SH-SY5Y (cell line): Measurements from ENCODE around the gene MPDU1.

ENCODE experiments used
- GATA2 ChIP-seq: IDR thresholded peaks from 2 replicates; pipeline ENCODE4 v1.6.1; 2011; ENCODE audit warnings: mild to moderate bottlenecking, low read depth, low read length
- GATA3 ChIP-seq: IDR thresholded peaks from 2 replicates; pipeline ENCODE4 v1.6.1; 2011; ENCODE audit warnings: low read depth, mild to moderate bottlenecking, low read length, moderate library complexity

MPDU1 gene

GRCh38 chr17:7582396-7583252 is 1.0 kb upstream of the MPDU1 start:
- no peak for TF ChIP-seq GATA3
- no peak for TF ChIP-seq GATA2

GRCh38 chr17:7586673-7587419 is 3.2 kb downstream of the MPDU1 start:
- TF ChIP-seq GATA3 (no peak), GATA2 (no peak)

GRCh38 chr17:7587420-7588151 is 3.9 kb downstream of the MPDU1 start:
- TF ChIP-seq GATA3 (no peak), GATA2 (no peak)

GRCh38 chr17:7588553-7589203 is 5.0 kb downstream of the MPDU1 start:
- no peak for TF ChIP-seq GATA2
- no peak for TF ChIP-seq GATA3

GRCh38 chr17:7589204-7589868 is 5.7 kb downstream of the MPDU1 start:
- no peak for TF ChIP-seq GATA3
- TF ChIP-seq GATA2: no peak

- TF ChIP-seq GATA3 (no peak), GATA2 (no peak)
Measured at GRCh38 chr17:7589891-7590691, 6.4 kb downstream of the MPDU1 start, which contains the start of gene SOX15. Gene SOX15, minus strand, starts transcription at chr17:7590094. Its CDS starts 418 bp downstream, at chr17:7589676.

- TF ChIP-seq GATA2 (no peak), GATA3 (no peak)
Measured at GRCh38 chr17:7590743-7591142, 7.1 kb downstream of the MPDU1 start.

- TF ChIP-seq GATA2: no peak
- TF ChIP-seq GATA3: no peak
Measured at GRCh38 chr17:7591596-7591995, 7.9 kb downstream of the MPDU1 start.

GRCh38 chr17:7592422-7593021 is 8.9 kb downstream of the MPDU1 start:
- no peak for TF ChIP-seq GATA2
- TF ChIP-seq GATA3: no peak

GRCh38 chr17:7593296-7593695 is 9.6 kb downstream of the MPDU1 start:
- TF ChIP-seq GATA2 (no peak), GATA3 (no peak)

GRCh38 chr17:7606280-7606679 is 22.6 kb downstream of the MPDU1 start:
- TF ChIP-seq GATA2: no peak
- TF ChIP-seq GATA3: no peak

GRCh38 chr17:7610641-7611040 is 27.0 kb downstream of the MPDU1 start:
- TF ChIP-seq GATA3: no peak
- TF ChIP-seq GATA2: no peak
